Mesenchymal stem cell (in vitro differentiated cells and primary cell): ENCODE measurements around the gene ATP13A5.

Source experiments
- DNase-seq: peaks from one replicate; pipeline ENCODE4 v3.0.0-alpha.2; 2013
- H2AFZ ChIP-seq: one replicate; pipeline ENCODE4 v1.6.1; 2013; ENCODE audit warnings: low read depth, mild to moderate bottlenecking, control low read depth, inconsistent platforms, low read length, moderate library complexity
- H2AK5ac ChIP-seq: 2 replicates; pipeline ENCODE4 v1.6.1; 2013; ENCODE audit warnings: low read length, moderate library complexity, mild to moderate bottlenecking, inconsistent platforms; ENCODE audit not compliant: severe bottlenecking
- H2BK120ac ChIP-seq: one replicate; pipeline ENCODE4 v1.6.1; 2013; ENCODE audit warnings: low read depth, mild to moderate bottlenecking, inconsistent platforms, low read length, moderate library complexity
- H2BK12ac ChIP-seq, 2 experiments: one replicate each; pipeline ENCODE4 v1.6.1; 2013; ENCODE audit warnings: inconsistent platforms in 2 of 2, low read length in 2 of 2, mild to moderate bottlenecking in 2 of 2, moderate library complexity in 2 of 2, control low read depth in 1 of 2
- H2BK15ac ChIP-seq: one replicate; pipeline ENCODE4 v1.6.1; 2013; ENCODE audit warnings: mild to moderate bottlenecking, low read depth, inconsistent platforms; ENCODE audit not compliant: poor library complexity, severe bottlenecking
- H2BK5ac ChIP-seq: 2 replicates; pipeline ENCODE4 v1.6.1; 2013; ENCODE audit warnings: low read depth, mild to moderate bottlenecking, low read length, control low read depth, inconsistent platforms; ENCODE audit not compliant: poor library complexity, severe bottlenecking
- H3K14ac ChIP-seq, 2 experiments: one replicate each; pipeline ENCODE4 v1.6.1; 2013; ENCODE audit warnings: inconsistent platforms in 2 of 2, low read length in 2 of 2, control low read depth in 1 of 2, mild to moderate bottlenecking in 1 of 2, moderate library complexity in 1 of 2
- H3K18ac ChIP-seq, 2 experiments: one replicate each; pipeline ENCODE4 v1.6.1; 2013; ENCODE audit warnings: inconsistent platforms in 2 of 2, low read length in 2 of 2, control low read depth in 1 of 2, low read depth in 1 of 2, mild to moderate bottlenecking in 1 of 2
- H3K23ac ChIP-seq, 2 experiments: one replicate each; pipeline ENCODE4 v1.6.1; 2013; ENCODE audit warnings: inconsistent platforms in 2 of 2, low read length in 2 of 2, mild to moderate bottlenecking in 2 of 2, moderate library complexity in 2 of 2, control low read depth in 1 of 2
- H3K27ac ChIP-seq: 2 replicates; pipeline ENCODE4 v1.5.1; 2013; ENCODE audit warnings: mild to moderate bottlenecking, moderate library complexity, low read length, control low read depth, inconsistent platforms; ENCODE audit not compliant: poor library complexity, severe bottlenecking
- H3K27me3 ChIP-seq, 2 experiments: 2 replicates each; pipeline versions ENCODE4 v1.6.1 to v1.7.0; 2013; ENCODE audit warnings: low read length in 2 of 2, mild to moderate bottlenecking in 2 of 2, moderate library complexity in 2 of 2, control low read depth in 1 of 2, inconsistent platforms in 1 of 2; ENCODE audit not compliant: control insufficient read depth in 1 of 2, insufficient read depth in 1 of 2
- H3K36me3 ChIP-seq, 2 experiments: 2 replicates each; pipeline versions ENCODE4 v1.6.1 to v1.7.0; 2013; ENCODE audit warnings: low read length in 2 of 2, control low read depth in 1 of 2, inconsistent platforms in 1 of 2, low read depth in 1 of 2, mild to moderate bottlenecking in 1 of 2; ENCODE audit not compliant: insufficient read depth in 2 of 2, control insufficient read depth in 1 of 2
- H3K4ac ChIP-seq, 2 experiments: one replicate each; pipeline ENCODE4 v1.6.1; 2013; ENCODE audit warnings: inconsistent platforms in 2 of 2, low read length in 2 of 2, mild to moderate bottlenecking in 2 of 2, moderate library complexity in 2 of 2, control low read depth in 1 of 2, low read depth in 1 of 2
- H3K4me1 ChIP-seq: 2 replicates; pipeline ENCODE4 v1.6.1; 2013; ENCODE audit warnings: low read depth, low read length, control low read depth; ENCODE audit not compliant: control insufficient read depth, insufficient read depth
- H3K4me2 ChIP-seq: 2 replicates; pipeline ENCODE4 v1.6.1; 2013; ENCODE audit warnings: low read length, mild to moderate bottlenecking, inconsistent platforms; ENCODE audit not compliant: poor library complexity, severe bottlenecking
- H3K4me3 ChIP-seq, 2 experiments: 2 replicates each; pipeline versions ENCODE4 v1.5.1 to v1.7.0; 2013; ENCODE audit warnings: low read length in 2 of 2, mild to moderate bottlenecking in 2 of 2, control low read depth in 1 of 2, low read depth in 1 of 2; ENCODE audit not compliant: insufficient read depth in 1 of 2
- H3K79me1 ChIP-seq: replicated peaks from 2 replicates; pipeline ENCODE4 v1.6.1; 2013; ENCODE audit warnings: mild to moderate bottlenecking, control low read depth, low read length, inconsistent platforms; ENCODE audit not compliant: poor library complexity, severe bottlenecking
- H3K9ac ChIP-seq: 2 replicates; pipeline ENCODE4 v1.7.0; 2013; ENCODE audit warnings: mild to moderate bottlenecking, low read length, moderate library complexity
- H3K9me3 ChIP-seq: 2 replicates; pipeline ENCODE4 v1.7.0; 2013; ENCODE audit warnings: mild to moderate bottlenecking, low read length; ENCODE audit not compliant: control insufficient read depth
- H4K8ac ChIP-seq: one replicate; pipeline ENCODE4 v1.6.1; 2013; ENCODE audit warnings: inconsistent platforms, mild to moderate bottlenecking, low read length, moderate library complexity
- H4K91ac ChIP-seq: one replicate; pipeline ENCODE4 v1.6.1; 2013; ENCODE audit warnings: mild to moderate bottlenecking, low read length, inconsistent platforms
- WGBS: methylation state at CpG from one replicate; pipeline ENCODE4 v1.1.7; 2013; ENCODE audit warnings: mixed read lengths; 5-methylcytosine and 5-hydroxymethylcytosine counted together

ATP13A5 gene

GRCh38 chr3:193407688-193408087 lies 29.1 kb upstream of the ATP13A5 start:
- Histone ChIP-seq H4K8ac (no peak overlapping the region), H2AK5ac (no peak overlapping the region), H2BK12ac (no peak overlapping the region), H3K79me1 (no peaks in the 10 kb centered on the region), H3K4me1 (no peaks in the 10 kb centered on the region), H3K4ac (no peak overlapping the region), H3K9me3 (peaks cover 10% of the 10 kb centered on the region), H4K91ac (no peak overlapping the region), H3K36me3 (no peaks in the 10 kb centered on the region), H3K23ac (no peak overlapping the region), H2AFZ (no peak overlapping the region), H3K27ac (no peak overlapping the region), H3K27me3 (no peaks in the 10 kb centered on the region), H2BK5ac (no peak overlapping the region), H3K18ac (no peak overlapping the region), H2BK15ac (no peak overlapping the region), H3K14ac (no peak overlapping the region), H3K4me3 (no peak overlapping the region), H3K4me2 (no peak overlapping the region), H2BK120ac (no peak overlapping the region), H3K9ac (no peak overlapping the region)
- WGBS = 52% methylated on average over 1 of the region's 1 CpG
- no peak for DNase-seq

- DNase-seq = no peak
- no peak overlapping the region for H2BK15ac ChIP-seq
- no peaks in the 10 kb centered on the region for H3K36me3 ChIP-seq
- no peak overlapping the region for H3K23ac ChIP-seq
- no peak overlapping the region for H3K27ac ChIP-seq
- 74% methylated on average over 3 of the region's 6 CpGs for WGBS
- H3K4me2 ChIP-seq = no peak overlapping the region
- no peak overlapping the region for H3K9ac ChIP-seq
- H3K4me3 ChIP-seq = no peak overlapping the region
- H3K4ac ChIP-seq = no peak overlapping the region
- H3K4me1 ChIP-seq = no peaks in the 10 kb centered on the region
- no peaks in the 10 kb centered on the region for H3K27me3 ChIP-seq
- H2BK12ac ChIP-seq = no peak overlapping the region
- H4K91ac ChIP-seq = no peak overlapping the region
- no peak overlapping the region for H4K8ac ChIP-seq
- no peak overlapping the region for H2AFZ ChIP-seq
- H2AK5ac ChIP-seq = no peak overlapping the region
- H3K9me3 ChIP-seq = peaks cover 9% of the 10 kb centered on the region
- H3K79me1 ChIP-seq = no peaks in the 10 kb centered on the region
- no peak overlapping the region for H2BK120ac ChIP-seq
- no peak overlapping the region for H2BK5ac ChIP-seq
- no peak overlapping the region for H3K18ac ChIP-seq
- H3K14ac ChIP-seq = no peak overlapping the region
Observed at GRCh38 chr3:193407112-193407511, 28.6 kb upstream of the ATP13A5 start.

- H3K4me2 ChIP-seq = no peak overlapping the region
- no peak overlapping the region for H4K91ac ChIP-seq
- H2AFZ ChIP-seq = no peak overlapping the region
Observed at GRCh38 chr3:193403307-193403706, 24.8 kb upstream of the ATP13A5 start.

GRCh38 chr3:193400304-193400703 lies 21.8 kb upstream of the ATP13A5 start:
- H2BK120ac ChIP-seq = no peak overlapping the region
- H3K4me1 ChIP-seq = no peaks in the 10 kb centered on the region
- no peak overlapping the region for H3K9ac ChIP-seq
- no peak overlapping the region for H4K91ac ChIP-seq
- no peak overlapping the region for H2BK5ac ChIP-seq
- no peak overlapping the region for H3K4ac ChIP-seq
- no peaks in the 10 kb centered on the region for H3K27me3 ChIP-seq
- peaks cover 5% of the 10 kb centered on the region for H3K9me3 ChIP-seq
- no peak overlapping the region for H2BK12ac ChIP-seq
- no peak overlapping the region for H2AFZ ChIP-seq
- H2BK15ac ChIP-seq = no peak overlapping the region
- no peak overlapping the region for H3K4me2 ChIP-seq
- H3K79me1 ChIP-seq = no peaks in the 10 kb centered on the region
- no peak overlapping the region for H2AK5ac ChIP-seq
- H3K27ac ChIP-seq = no peak overlapping the region
- H3K4me3 ChIP-seq = no peak overlapping the region
- DNase-seq = no peak
- no peak overlapping the region for H3K18ac ChIP-seq
- no peaks in the 10 kb centered on the region for H3K36me3 ChIP-seq
- no peak overlapping the region for H4K8ac ChIP-seq
- no peak overlapping the region for H3K14ac ChIP-seq
- no peak overlapping the region for H3K23ac ChIP-seq

More at GRCh38 chr3:193403307-193403706, 24.8 kb upstream of the ATP13A5 start:
- H3K9ac ChIP-seq = no peak overlapping the region
- H3K23ac ChIP-seq = no peak overlapping the region
- no peaks in the 10 kb centered on the region for H3K36me3 ChIP-seq
- DNase-seq = no peak
- no peaks in the 10 kb centered on the region for H3K4me1 ChIP-seq
- H3K4ac ChIP-seq = no peak overlapping the region
- no peak overlapping the region for H3K4me3 ChIP-seq
- no peak overlapping the region for H2BK5ac ChIP-seq
- H2AK5ac ChIP-seq = no peak overlapping the region
- no peak overlapping the region for H2BK12ac ChIP-seq
- H3K27ac ChIP-seq = no peak overlapping the region
- H3K9me3 ChIP-seq = peaks cover 7% of the 10 kb centered on the region
- 70% methylated on average over 2 of the region's 2 CpGs for WGBS
- H2BK15ac ChIP-seq = no peak overlapping the region
- no peaks in the 10 kb centered on the region for H3K27me3 ChIP-seq
- no peak overlapping the region for H3K14ac ChIP-seq
- no peak overlapping the region for H4K8ac ChIP-seq
- H3K79me1 ChIP-seq = no peaks in the 10 kb centered on the region
- no peak overlapping the region for H3K18ac ChIP-seq
- H2BK120ac ChIP-seq = no peak overlapping the region
